ENCODE data around the gene TRMT10C. TPM values are rescaled to one million over a fixed set of nuclear protein-coding genes. Genes with fewer than 3 reads are reported as not detected.
"Not testable (repeated sequence)": the region's sequence is repeated elsewhere in the genome, so short reads cannot be mapped to it uniquely, and the experiment has no call there.

Gene TRMT10C
- total and polyA plus RNA-seq, 4 donors: 21.4 to 43.4 (median 27.7) TPM

GRCh38 chr3:101613014-101613413 lies 51.3 kb downstream of the TRMT10C start:
- WGBS (ENCODE audit: insufficient coverage): 60% methylated on average over 2 of the region's 9 CpGs

DNA sequence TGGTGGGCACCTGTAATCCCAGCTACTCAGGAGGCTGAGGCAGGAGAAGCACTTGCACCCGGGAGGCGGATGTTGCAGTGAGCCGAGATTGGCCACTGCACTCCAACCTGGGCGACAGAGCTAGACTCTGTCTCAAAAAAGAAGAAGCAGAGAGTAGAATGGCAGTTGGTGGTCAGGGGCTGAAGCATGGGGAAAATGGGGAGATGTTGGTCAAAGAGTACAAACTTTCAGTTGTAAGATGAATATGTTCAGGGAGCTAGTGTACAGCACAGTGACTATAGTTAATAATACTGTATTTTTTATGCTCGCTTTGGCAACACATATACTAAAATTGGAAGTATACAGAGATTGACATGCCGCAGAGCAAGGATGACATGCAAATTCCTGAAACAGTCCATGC lies 53.9 kb downstream of the TRMT10C start:
- no peak for DNase-seq (ENCODE audit: low read depth in 4 of 6, low spot score in 6 of 6)
- no peaks in the 10 kb centered on the region for H3K9me3 ChIP-seq (ENCODE audit: control insufficient read depth, insufficient read depth, low read length)
- H3K27ac ChIP-seq (ENCODE audit: low read depth, low read length): no peak overlapping the region
- no peaks in the 10 kb centered on the region for H3K4me1 ChIP-seq (ENCODE audit: control insufficient read depth, insufficient read depth, low read length)
- no peaks in the 10 kb centered on the region for H3K36me3 ChIP-seq (ENCODE audit: control insufficient read depth, insufficient read depth, low read length)
- no peaks in the 10 kb centered on the region for H3K27me3 ChIP-seq (ENCODE audit: control insufficient read depth, insufficient read depth, low read length)
- no peak overlapping the region for H3K4me3 ChIP-seq (ENCODE audit: low read depth, low read length)
- 94% methylated on average over 4 of the region's 6 CpGs for WGBS (ENCODE audit: insufficient coverage)

More at GRCh38 chr3:101613014-101613413, 51.3 kb downstream of the TRMT10C start:
- H3K9me3 ChIP-seq (ENCODE audit: control insufficient read depth, insufficient read depth, low read length); H3K4me3 ChIP-seq (ENCODE audit: low read depth, low read length); H3K4me1 ChIP-seq (ENCODE audit: control insufficient read depth, insufficient read depth, low read length); H3K36me3 ChIP-seq (ENCODE audit: control insufficient read depth, insufficient read depth, low read length); H3K27me3 ChIP-seq (ENCODE audit: control insufficient read depth, insufficient read depth, low read length); DNase-seq (ENCODE audit: low read depth in 4 of 6, low spot score in 6 of 6); H3K27ac ChIP-seq (ENCODE audit: low read depth, low read length): not testable (repeated sequence)

Small RNA genes within 50 kb of the gene (small RNA-seq; reads per million reads assigned to genes)
- not detected for gene RNU6-1256P (ENCODE audit: low replicate concordance)

Other genes with a start within 250 kb of the TRMT10C start
- 1 to 10 TPM; 1.5 to 3.1 TPM for gene IMPG2, start 241.3 kb upstream of the TRMT10C start, total RNA-seq
- under 1 TPM; 0.65 to 0.81 TPM for gene IMPG2, start 241.3 kb upstream of the TRMT10C start, polyA plus RNA-seq (ENCODE audit: insufficient read length in 2 of 2)
- 10 to 100 TPM; 65.9 to 84.0 TPM for gene SENP7, start 48.7 kb upstream of the TRMT10C start, total RNA-seq
- 10 to 100 TPM; 43.2 to 56.9 TPM for gene SENP7, start 48.7 kb upstream of the TRMT10C start, polyA plus RNA-seq (ENCODE audit: insufficient read length in 2 of 2)
- 100 to 1,000 TPM in 1 of 2 donors, 10 to 100 TPM in 1; 81.1 to 190 TPM for gene PCNP, start 12.3 kb downstream of the TRMT10C start, total RNA-seq
- 100 to 1,000 TPM; 140 to 177 TPM for gene PCNP, start 12.3 kb downstream of the TRMT10C start, polyA plus RNA-seq (ENCODE audit: insufficient read length in 2 of 2)
- 10 to 100 TPM; 24.2 to 39.2 TPM for gene ZBTB11, start 115.3 kb downstream of the TRMT10C start, total RNA-seq
- gene ZBTB11, start 115.3 kb downstream of the TRMT10C start, polyA plus RNA-seq (ENCODE audit: insufficient read length in 2 of 2): 10 to 100 TPM; 17.7 to 19.1 TPM
- 1,000 to 10,000 TPM; 1,390 to 1,776 TPM for gene RPL24, start 124.8 kb downstream of the TRMT10C start, total RNA-seq
- 1,000 to 10,000 TPM in 1 of 2 donors, 100 to 1,000 TPM in 1; 934 to 1,015 TPM for gene RPL24, start 124.8 kb downstream of the TRMT10C start, polyA plus RNA-seq (ENCODE audit: insufficient read length in 2 of 2)
- gene CEP97, start 162.7 kb downstream of the TRMT10C start, total RNA-seq: 10 to 100 TPM; 31.6 to 52.0 TPM
- 10 to 100 TPM; 19.2 to 20.7 TPM for gene CEP97, start 162.7 kb downstream of the TRMT10C start, polyA plus RNA-seq (ENCODE audit: insufficient read length in 2 of 2)
- gene NXPE3, start 217.3 kb downstream of the TRMT10C start, total RNA-seq: 10 to 100 TPM in 1 of 2 donors, 1 to 10 TPM in 1; 8.9 to 23.0 TPM
- 10 to 100 TPM; 18.7 to 21.9 TPM for gene NXPE3, start 217.3 kb downstream of the TRMT10C start, polyA plus RNA-seq (ENCODE audit: insufficient read length in 2 of 2)

All from spinal cord (tissue), 10 donors.